Measurements from ENCODE around the gene AAMDC. TPM values are rescaled to one million over a fixed set of nuclear protein-coding genes. Genes with fewer than 3 reads are reported as not detected.

Gene AAMDC
- total and polyA plus RNA-seq, 2 donors (not counting 1 experiment from before 2014, with no cell fraction given), result 1.9 to 7.5 TPM

GRCh38 chr11:77784572-77784971 lies 36.4 kb upstream of the AAMDC start:
- Histone ChIP-seq H3K4me1 (ENCODE audit: control insufficient read depth in 2 of 2, insufficient read depth in 2 of 2, low read length in 2 of 2) (peaks cover 12 to 20% of the 10 kb centered on the region in 2 donors), H3K79me2 (ENCODE audit: control insufficient read depth, insufficient read depth, low read length) (peaks cover 96% of the 10 kb centered on the region), H3K36me3 (replicated peaks in 1 of 2; ENCODE audit: control extremely low read depth in 1 of 2, control insufficient read depth in 1 of 2, extremely low read depth in 1 of 2, insufficient read depth in 2 of 2, low read length in 1 of 2) (no peaks in the 10 kb centered on the region), H3K4me3 (ENCODE audit: control extremely low read depth in 1 of 5, extremely low read depth in 1 of 5, insufficient read depth in 1 of 5, low read depth in 2 of 5, low read length in 4 of 5) (no peak overlapping the region), H3K27ac (ENCODE audit: low read length in 2 of 2) (no peak overlapping the region), H4K20me1 (ENCODE audit: control insufficient read depth, insufficient read depth, low read length, poor library complexity, severe bottlenecking) (peaks cover 80% of the 10 kb centered on the region), H3K9me3 (ENCODE audit: control extremely low read depth in 1 of 3, control insufficient read depth in 2 of 3, insufficient read depth in 1 of 3, low read length in 2 of 3) (peaks cover 0 to 4% (median 0%) of the 10 kb centered on the region in 3 donors), H3K9ac (ENCODE audit: low read length) (no peak overlapping the region), H3K27me3 (replicated peaks in 1 of 4; ENCODE audit: control extremely low read depth in 1 of 4, control insufficient read depth in 3 of 4, insufficient read depth in 4 of 4, low read length in 3 of 4) (no peaks in the 10 kb centered on the region), H3K4me2 (replicated peaks; ENCODE audit: low read depth, low read length, poor library complexity, severe bottlenecking) (no peak overlapping the region), H2AFZ (ENCODE audit: insufficient read depth, low read depth, low read length, poor library complexity, severe bottlenecking) (no peak overlapping the region)
- Mint-ChIP-seq H3K9me3 (ENCODE audit: insufficient read depth) (no peaks in the 10 kb centered on the region), H3K4me3 (no peak overlapping the region), H3K27me3 (no peaks in the 10 kb centered on the region), H3K27ac (no peak overlapping the region), H3K4me1 (peaks cover 55% of the 10 kb centered on the region)
- POLR2A ChIA-PET, result no interaction called here
- no peak for TF ChIP-seq EZH2 (IDR thresholded peaks at IDR 0.05; ENCODE audit: borderline replicate concordance, insufficient read depth, low read depth, low read length, poor library complexity, severe bottlenecking)
- no peak for TF ChIP-seq CTCF (IDR thresholded peaks at IDR 0.05)
- CTCF ChIA-PET, result no interaction called here
- intact Hi-C loops (cut with micrococcal nuclease), result loop anchor here (5.0 kb wide), 1 partner anchor 33 kb away; no protein-coding TSS in a partner anchor
- ATAC-seq (ENCODE audit: low read depth) (no peak), DNase-seq (no peak)
- WGBS (ENCODE audit: insufficient coverage), result 100% methylated on average over 1 of the region's 3 CpGs

GRCh38 chr11:77789061-77789730 lies 31.7 kb upstream of the AAMDC start:
- no peak for ATAC-seq (ENCODE audit: low read depth)
- H3K9me3 Mint-ChIP-seq (ENCODE audit: insufficient read depth), result no peaks in the 10 kb centered on the region
- Histone ChIP-seq H3K4me2 (replicated peaks; ENCODE audit: low read depth, low read length, poor library complexity, severe bottlenecking) (no peak overlapping the region), H3K36me3 (replicated peaks in 1 of 2; ENCODE audit: control extremely low read depth in 1 of 2, control insufficient read depth in 1 of 2, extremely low read depth in 1 of 2, insufficient read depth in 2 of 2, low read length in 1 of 2) (peaks cover 2% of the 10 kb centered on the region in 2 experiments), H3K9ac (ENCODE audit: low read length) (no peak overlapping the region), H4K20me1 (ENCODE audit: control insufficient read depth, insufficient read depth, low read length, poor library complexity, severe bottlenecking) (peaks cover 81% of the 10 kb centered on the region), H3K4me3 (ENCODE audit: control extremely low read depth in 1 of 5, extremely low read depth in 1 of 5, insufficient read depth in 1 of 5, low read depth in 2 of 5, low read length in 4 of 5) (no peak overlapping the region), H3K9me3 (ENCODE audit: control extremely low read depth in 1 of 3, control insufficient read depth in 2 of 3, insufficient read depth in 1 of 3, low read length in 2 of 3) (peaks cover 0 to 16% (median 3%) of the 10 kb centered on the region in 3 donors), H3K79me2 (ENCODE audit: control insufficient read depth, insufficient read depth, low read length) (peaks cover 98% of the 10 kb centered on the region), H3K4me1 (ENCODE audit: control insufficient read depth in 2 of 2, insufficient read depth in 2 of 2, low read length in 2 of 2) (peaks cover 3 to 6% of the 10 kb centered on the region in 2 donors), H3K27ac (ENCODE audit: low read length in 2 of 2) (no peak overlapping the region), H3K27me3 (replicated peaks in 1 of 4; ENCODE audit: control extremely low read depth in 1 of 4, control insufficient read depth in 3 of 4, insufficient read depth in 4 of 4, low read length in 3 of 4) (no peaks in the 10 kb centered on the region), H2AFZ (ENCODE audit: insufficient read depth, low read depth, low read length, poor library complexity, severe bottlenecking) (no peak overlapping the region)
- TF ChIP-seq EZH2 (IDR thresholded peaks at IDR 0.05; ENCODE audit: borderline replicate concordance, insufficient read depth, low read depth, low read length, poor library complexity, severe bottlenecking) (no peak), CTCF (IDR thresholded peaks at IDR 0.05) (no peak)
- POLR2A ChIA-PET, result no interaction called here
- no peak overlapping the region for H3K4me3 Mint-ChIP-seq
- H3K27me3 Mint-ChIP-seq, result no peaks in the 10 kb centered on the region
- CTCF ChIA-PET, result no interaction called here
- peaks cover 70% of the 10 kb centered on the region for H3K4me1 Mint-ChIP-seq
- no peak for DNase-seq
- 94% methylated on average over 10 of the region's 11 CpGs for WGBS (ENCODE audit: insufficient coverage)
- intact Hi-C loops (cut with micrococcal nuclease), result no loop called here
- H3K27ac Mint-ChIP-seq, result no peak overlapping the region
